Measurements from ENCODE around the gene MATCAP1. TPM values are rescaled to one million over a fixed set of nuclear protein-coding genes. Genes with fewer than 3 reads are reported as not detected.

The MATCAP1 gene
- total and polyA plus RNA-seq, 2 of the 13 experiments (the other 11 are each of a cell fraction or from before 2014, with no cell fraction given): 11.2 to 24.5 TPM

DNA sequence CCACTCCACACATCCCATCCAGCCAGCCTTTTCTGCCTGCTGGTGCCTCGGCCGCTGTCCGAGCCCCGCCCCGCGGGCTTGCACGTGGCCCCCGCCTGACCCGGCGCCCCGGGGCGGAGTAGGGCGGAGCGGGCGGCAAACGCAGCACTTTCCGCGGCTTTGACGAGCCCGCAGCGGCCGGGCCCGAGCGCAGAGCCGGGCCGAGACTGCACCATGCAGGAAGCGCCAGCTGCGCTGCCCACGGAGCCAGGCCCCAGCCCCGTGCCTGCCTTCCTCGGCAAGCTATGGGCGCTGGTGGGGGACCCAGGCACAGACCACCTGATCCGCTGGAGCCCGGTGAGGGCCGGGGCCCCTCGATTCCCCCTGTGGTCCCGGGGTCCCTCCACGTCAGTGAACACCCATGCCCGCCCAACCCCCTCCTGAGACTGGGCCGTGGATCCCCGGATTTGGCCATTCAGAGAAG, 19.1 kb downstream of the MATCAP1 start, which contains the start of gene HSF4 (continued):
- TF ChIP-seq, protein P1, sequence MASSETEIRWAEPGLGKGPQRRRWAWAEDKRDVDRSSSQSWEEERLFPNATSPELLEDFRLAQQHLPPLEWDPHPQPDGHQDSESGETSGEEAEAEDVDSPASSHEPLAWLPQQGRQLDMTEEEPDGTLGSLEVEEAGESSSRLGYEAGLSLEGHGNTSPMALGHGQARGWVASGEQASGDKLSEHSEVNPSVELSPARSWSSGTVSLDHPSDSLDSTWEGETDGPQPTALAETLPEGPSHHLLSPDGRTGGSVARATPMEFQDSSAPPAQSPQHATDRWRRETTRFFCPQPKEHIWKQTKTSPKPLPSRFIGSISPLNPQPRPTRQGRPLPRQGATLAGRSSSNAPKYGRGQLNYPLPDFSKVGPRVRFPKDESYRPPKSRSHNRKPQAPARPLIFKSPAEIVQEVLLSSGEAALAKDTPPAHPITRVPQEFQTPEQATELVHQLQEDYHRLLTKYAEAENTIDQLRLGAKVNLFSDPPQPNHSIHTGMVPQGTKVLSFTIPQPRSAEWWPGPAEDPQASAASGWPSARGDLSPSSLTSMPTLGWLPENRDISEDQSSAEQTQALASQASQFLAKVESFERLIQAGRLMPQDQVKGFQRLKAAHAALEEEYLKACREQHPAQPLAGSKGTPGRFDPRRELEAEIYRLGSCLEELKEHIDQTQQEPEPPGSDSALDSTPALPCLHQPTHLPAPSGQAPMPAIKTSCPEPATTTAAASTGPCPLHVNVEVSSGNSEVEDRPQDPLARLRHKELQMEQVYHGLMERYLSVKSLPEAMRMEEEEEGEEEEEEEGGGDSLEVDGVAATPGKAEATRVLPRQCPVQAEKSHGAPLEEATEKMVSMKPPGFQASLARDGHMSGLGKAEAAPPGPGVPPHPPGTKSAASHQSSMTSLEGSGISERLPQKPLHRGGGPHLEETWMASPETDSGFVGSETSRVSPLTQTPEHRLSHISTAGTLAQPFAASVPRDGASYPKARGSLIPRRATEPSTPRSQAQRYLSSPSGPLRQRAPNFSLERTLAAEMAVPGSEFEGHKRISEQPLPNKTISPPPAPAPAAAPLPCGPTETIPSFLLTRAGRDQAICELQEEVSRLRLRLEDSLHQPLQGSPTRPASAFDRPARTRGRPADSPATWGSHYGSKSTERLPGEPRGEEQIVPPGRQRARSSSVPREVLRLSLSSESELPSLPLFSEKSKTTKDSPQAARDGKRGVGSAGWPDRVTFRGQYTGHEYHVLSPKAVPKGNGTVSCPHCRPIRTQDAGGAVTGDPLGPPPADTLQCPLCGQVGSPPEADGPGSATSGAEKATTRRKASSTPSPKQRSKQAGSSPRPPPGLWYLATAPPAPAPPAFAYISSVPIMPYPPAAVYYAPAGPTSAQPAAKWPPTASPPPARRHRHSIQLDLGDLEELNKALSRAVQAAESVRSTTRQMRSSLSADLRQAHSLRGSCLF (CRISPR knock-in tag; IDR thresholded peaks at IDR 0.05; ENCODE audit: borderline replicate concordance): no peak
- TF ChIP-seq FOXM1 (CRISPR knock-in tag; IDR thresholded peaks at IDR 0.05) (no peak), ZEB1 (IDR thresholded peaks at IDR 0.05; ENCODE audit: insufficient replicate concordance, low read depth) (no peak), DNMT3B (CRISPR knock-in tag; conservative IDR thresholded peaks at IDR 0.05) (no peak), ARNT2 (CRISPR knock-in tag; IDR thresholded peaks at IDR 0.05; ENCODE audit: low read depth) (peak; percentile 94), SP1 (IDR thresholded peaks at IDR 0.05) (no peak), SP1 (CRISPR knock-in tag; IDR thresholded peaks at IDR 0.05) (peak; percentile 75; the same call in 1 of the 2 replicates), STAG1 (CRISPR knock-in tag; IDR thresholded peaks at IDR 0.05) (no peak), MED1 (CRISPR knock-in tag; IDR thresholded peaks at IDR 0.05) (peak; percentile 89), YEATS4 (CRISPR knock-in tag; IDR thresholded peaks at IDR 0.05; ENCODE audit: borderline replicate concordance) (peak; percentile 90), FOXJ3 (CRISPR knock-in tag; IDR thresholded peaks at IDR 0.05; ENCODE audit: borderline replicate concordance) (no peak), ZNF282 (IDR thresholded peaks at IDR 0.05; ENCODE audit: partially characterized antibody) (no peak), RBAK (CRISPR knock-in tag; IDR thresholded peaks at IDR 0.05) (no peak), SALL1 (CRISPR knock-in tag; IDR thresholded peaks at IDR 0.05) (peak; percentile 94), KMT2A (CRISPR knock-in tag; IDR thresholded peaks at IDR 0.05) (peak; percentile 71), FOXA3 (CRISPR knock-in tag; IDR thresholded peaks at IDR 0.05) (peak; percentile 83), ZBTB7A (CRISPR knock-in tag; IDR thresholded peaks at IDR 0.05) (peak; percentile 41), NCOA2 (CRISPR knock-in tag; IDR thresholded peaks at IDR 0.05) (no peak; the same call in 1 of the 2 replicates)
- TF ChIP-seq, protein P2, sequence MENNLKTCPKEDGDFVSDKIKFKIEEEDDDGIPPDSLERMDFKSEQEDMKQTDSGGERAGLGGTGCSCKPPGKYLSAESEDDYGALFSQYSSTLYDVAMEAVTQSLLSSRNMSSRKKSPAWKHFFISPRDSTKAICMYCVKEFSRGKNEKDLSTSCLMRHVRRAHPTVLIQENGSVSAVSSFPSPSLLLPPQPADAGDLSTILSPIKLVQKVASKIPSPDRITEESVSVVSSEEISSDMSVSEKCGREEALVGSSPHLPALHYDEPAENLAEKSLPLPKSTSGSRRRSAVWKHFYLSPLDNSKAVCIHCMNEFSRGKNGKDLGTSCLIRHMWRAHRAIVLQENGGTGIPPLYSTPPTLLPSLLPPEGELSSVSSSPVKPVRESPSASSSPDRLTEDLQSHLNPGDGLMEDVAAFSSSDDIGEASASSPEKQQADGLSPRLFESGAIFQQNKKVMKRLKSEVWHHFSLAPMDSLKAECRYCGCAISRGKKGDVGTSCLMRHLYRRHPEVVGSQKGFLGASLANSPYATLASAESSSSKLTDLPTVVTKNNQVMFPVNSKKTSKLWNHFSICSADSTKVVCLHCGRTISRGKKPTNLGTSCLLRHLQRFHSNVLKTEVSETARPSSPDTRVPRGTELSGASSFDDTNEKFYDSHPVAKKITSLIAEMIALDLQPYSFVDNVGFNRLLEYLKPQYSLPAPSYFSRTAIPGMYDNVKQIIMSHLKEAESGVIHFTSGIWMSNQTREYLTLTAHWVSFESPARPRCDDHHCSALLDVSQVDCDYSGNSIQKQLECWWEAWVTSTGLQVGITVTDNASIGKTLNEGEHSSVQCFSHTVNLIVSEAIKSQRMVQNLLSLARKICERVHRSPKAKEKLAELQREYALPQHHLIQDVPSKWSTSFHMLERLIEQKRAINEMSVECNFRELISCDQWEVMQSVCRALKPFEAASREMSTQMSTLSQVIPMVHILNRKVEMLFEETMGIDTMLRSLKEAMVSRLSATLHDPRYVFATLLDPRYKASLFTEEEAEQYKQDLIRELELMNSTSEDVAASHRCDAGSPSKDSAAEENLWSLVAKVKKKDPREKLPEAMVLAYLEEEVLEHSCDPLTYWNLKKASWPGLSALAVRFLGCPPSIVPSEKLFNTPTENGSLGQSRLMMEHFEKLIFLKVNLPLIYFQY (CRISPR knock-in tag; IDR thresholded peaks at IDR 0.05; ENCODE audit: borderline replicate concordance): peak; percentile 98; the same call in 1 of the 2 replicates
- TF ChIP-seq, protein P3, sequence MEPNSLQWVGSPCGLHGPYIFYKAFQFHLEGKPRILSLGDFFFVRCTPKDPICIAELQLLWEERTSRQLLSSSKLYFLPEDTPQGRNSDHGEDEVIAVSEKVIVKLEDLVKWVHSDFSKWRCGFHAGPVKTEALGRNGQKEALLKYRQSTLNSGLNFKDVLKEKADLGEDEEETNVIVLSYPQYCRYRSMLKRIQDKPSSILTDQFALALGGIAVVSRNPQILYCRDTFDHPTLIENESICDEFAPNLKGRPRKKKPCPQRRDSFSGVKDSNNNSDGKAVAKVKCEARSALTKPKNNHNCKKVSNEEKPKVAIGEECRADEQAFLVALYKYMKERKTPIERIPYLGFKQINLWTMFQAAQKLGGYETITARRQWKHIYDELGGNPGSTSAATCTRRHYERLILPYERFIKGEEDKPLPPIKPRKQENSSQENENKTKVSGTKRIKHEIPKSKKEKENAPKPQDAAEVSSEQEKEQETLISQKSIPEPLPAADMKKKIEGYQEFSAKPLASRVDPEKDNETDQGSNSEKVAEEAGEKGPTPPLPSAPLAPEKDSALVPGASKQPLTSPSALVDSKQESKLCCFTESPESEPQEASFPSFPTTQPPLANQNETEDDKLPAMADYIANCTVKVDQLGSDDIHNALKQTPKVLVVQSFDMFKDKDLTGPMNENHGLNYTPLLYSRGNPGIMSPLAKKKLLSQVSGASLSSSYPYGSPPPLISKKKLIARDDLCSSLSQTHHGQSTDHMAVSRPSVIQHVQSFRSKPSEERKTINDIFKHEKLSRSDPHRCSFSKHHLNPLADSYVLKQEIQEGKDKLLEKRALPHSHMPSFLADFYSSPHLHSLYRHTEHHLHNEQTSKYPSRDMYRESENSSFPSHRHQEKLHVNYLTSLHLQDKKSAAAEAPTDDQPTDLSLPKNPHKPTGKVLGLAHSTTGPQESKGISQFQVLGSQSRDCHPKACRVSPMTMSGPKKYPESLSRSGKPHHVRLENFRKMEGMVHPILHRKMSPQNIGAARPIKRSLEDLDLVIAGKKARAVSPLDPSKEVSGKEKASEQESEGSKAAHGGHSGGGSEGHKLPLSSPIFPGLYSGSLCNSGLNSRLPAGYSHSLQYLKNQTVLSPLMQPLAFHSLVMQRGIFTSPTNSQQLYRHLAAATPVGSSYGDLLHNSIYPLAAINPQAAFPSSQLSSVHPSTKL (CRISPR knock-in tag; IDR thresholded peaks at IDR 0.05): peak; percentile 91

Measured in HepG2 (cell line).